ENCODE data around the gene POLE4.

POLE4 gene

GRCh38 chr2:74979844-74980243 is 21.4 kb downstream of the POLE4 start (continued):
- TF ChIP-seq ZNF292 (tag by site-specific recombination; IDR thresholded peaks at IDR 0.05; ENCODE audit: borderline replicate concordance, low read depth), result no peak
- no peak for TF ChIP-seq ZNF561 (tag by site-specific recombination; IDR thresholded peaks at IDR 0.05; ENCODE audit: borderline replicate concordance)
- TF ChIP-seq PRDM10 (tag by site-specific recombination; IDR thresholded peaks at IDR 0.05), result no peak

- Histone ChIP-seq H3K36me3 (ENCODE audit: control insufficient read depth in 2 of 2, insufficient read depth in 1 of 2, low read length in 2 of 2) (no peaks in the 10 kb centered on the region), H3K9me3 (ENCODE audit: control insufficient read depth, insufficient read depth, low read depth, low read length) (no peaks in the 10 kb centered on the region), H3K4me1 (ENCODE audit: control insufficient read depth, insufficient read depth, low read length) (no peaks in the 10 kb centered on the region), H3K4me3 (ENCODE audit: low read depth, low read length) (no peak overlapping the region), H3K27ac (ENCODE audit: extremely low read depth, low read depth, low read length) (no peak overlapping the region)
- TF ChIP-seq ZNF571 (tag by site-specific recombination; IDR thresholded peaks at IDR 0.05), result no peak
- ChIA-PET CTCF (interaction anchor here (0.5 to 1.0 kb wide), 3 partner anchors 18 to 578 kb away, joined by 3 to 5 read pairs (median 3); partner anchors contain the start of gene EVA1A), POLR2A (no interaction called here)
Measured at GRCh38 chr2:74982577-74982976, 24.1 kb downstream of the POLE4 start.

- Histone ChIP-seq H3K27ac (ENCODE audit: extremely low read depth, low read depth, low read length) (no peak overlapping the region), H3K4me3 (ENCODE audit: low read depth, low read length) (no peak overlapping the region), H3K36me3 (ENCODE audit: control insufficient read depth in 2 of 2, insufficient read depth in 1 of 2, low read length in 2 of 2) (no peaks in the 10 kb centered on the region), H3K9me3 (ENCODE audit: control insufficient read depth, insufficient read depth, low read depth, low read length) (no peaks in the 10 kb centered on the region), H3K4me1 (ENCODE audit: control insufficient read depth, insufficient read depth, low read length) (no peaks in the 10 kb centered on the region)
- TF ChIP-seq REPIN1 (tag by site-specific recombination; IDR thresholded peaks at IDR 0.05; ENCODE audit: low read depth) (no peak), SALL2 (tag by site-specific recombination; IDR thresholded peaks at IDR 0.05; ENCODE audit: borderline replicate concordance) (no peak), ZNF555 (tag by site-specific recombination; conservative IDR thresholded peaks at IDR 0.05) (no peak), INSM2 (tag by site-specific recombination; IDR thresholded peaks at IDR 0.05) (no peak), ZNF747 (tag by site-specific recombination; IDR thresholded peaks at IDR 0.05) (no peak), ZBTB44 (tag by site-specific recombination; IDR thresholded peaks at IDR 0.05) (no peak), ZNF704 (tag by site-specific recombination; IDR thresholded peaks at IDR 0.05) (no peak), HOXD13 (CRISPR knock-in tag; IDR thresholded peaks at IDR 0.05; ENCODE audit: borderline replicate concordance) (no peak), ZNF488 (tag by site-specific recombination; IDR thresholded peaks at IDR 0.05) (no peak)
- CTCF ChIA-PET, result interaction anchor here (0.5 to 1.3 kb wide), 8 partner anchors 8 to 217 kb away, joined by 3 to 5 read pairs (median 3); no protein-coding TSS in a partner anchor
- POLR2A ChIA-PET, result no interaction called here
Measured at GRCh38 chr2:74983631-74984392, 25.4 kb downstream of the POLE4 start.

All from HEK293 (cell line).